Endothelial cell of umbilical vein (primary cell): ENCODE measurements around the gene SDHB.
"Not testable (repeated sequence)": the region's sequence is repeated elsewhere in the genome, so short reads cannot be mapped to it uniquely, and the experiment has no call there.

Source experiments
- EZH2 ChIP-seq: IDR thresholded peaks from 2 replicates; pipeline ENCODE4 v1.6.1; 2012; ENCODE audit warnings: borderline replicate concordance, low read depth, mild to moderate bottlenecking, moderate library complexity, low read length, inconsistent platforms; ENCODE audit not compliant: severe bottlenecking
- GATA2 ChIP-seq: IDR thresholded peaks from 2 replicates; pipeline ENCODE4 v1.7.0; 2011; ENCODE audit warnings: low read depth, mild to moderate bottlenecking, moderate library complexity, mixed read lengths, low read length; ENCODE audit not compliant: insufficient read length, insufficient read depth
- MYC ChIP-seq: IDR thresholded peaks from one replicate; pipeline ENCODE4 v1.6.1; 2011; ENCODE audit warnings: mild to moderate bottlenecking, low read depth, low read length
- POLR2A ChIP-seq: IDR thresholded peaks from 2 replicates; pipeline ENCODE4 v1.6.1; 2012; ENCODE audit warnings: low read depth, mild to moderate bottlenecking, control low read depth, low read length
- POLR2AphosphoS5 ChIP-seq: IDR thresholded peaks from 2 replicates; pipeline ENCODE4 v1.6.1; 2012; ENCODE audit warnings: low read depth, mild to moderate bottlenecking, control low read depth, low read length, moderate library complexity; ENCODE audit not compliant: insufficient read depth
- TF ChIP-seq, protein P1 (sequence below), 2 donors: IDR thresholded peaks; 1 replicate in 1 of 2; 2 replicates in 1 of 2; pipeline ENCODE4 v1.5.1; 2011; ENCODE audit warnings: low read length in 2 of 2, mild to moderate bottlenecking in 2 of 2, moderate library complexity in 2 of 2, control low read depth in 1 of 2, inconsistent platforms in 1 of 2, low read depth in 1 of 2; ENCODE audit not compliant: insufficient read depth in 1 of 2; ENCODE audit errors: extremely low read depth in 1 of 2
- TF ChIP-seq, protein P2 (sequence below): IDR thresholded peaks from 2 replicates; pipeline ENCODE4 v1.6.1; 2011; ENCODE audit not compliant: insufficient read depth, insufficient read length

DNA sequence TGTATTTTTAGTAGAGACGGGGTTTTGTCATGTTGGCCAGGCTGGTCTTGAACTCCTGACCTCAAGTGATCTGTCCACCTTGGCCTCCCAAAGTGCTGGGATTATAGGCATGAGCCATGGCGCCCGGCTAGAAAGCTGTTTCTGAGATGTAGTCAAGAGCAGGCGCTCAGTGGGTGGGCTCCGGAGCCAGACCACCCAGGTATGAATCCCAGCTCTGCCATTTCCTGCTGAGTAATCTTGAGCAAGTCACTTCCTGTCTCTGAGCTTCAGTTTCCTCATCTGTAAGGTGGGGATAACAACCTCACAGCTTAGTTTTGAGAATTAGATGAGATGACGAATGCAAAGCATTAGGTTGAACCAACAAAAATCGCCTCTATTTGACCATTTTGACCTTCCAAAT, 8.9 kb upstream of the SDHB start:
- TF ChIP-seq, protein P1, sequence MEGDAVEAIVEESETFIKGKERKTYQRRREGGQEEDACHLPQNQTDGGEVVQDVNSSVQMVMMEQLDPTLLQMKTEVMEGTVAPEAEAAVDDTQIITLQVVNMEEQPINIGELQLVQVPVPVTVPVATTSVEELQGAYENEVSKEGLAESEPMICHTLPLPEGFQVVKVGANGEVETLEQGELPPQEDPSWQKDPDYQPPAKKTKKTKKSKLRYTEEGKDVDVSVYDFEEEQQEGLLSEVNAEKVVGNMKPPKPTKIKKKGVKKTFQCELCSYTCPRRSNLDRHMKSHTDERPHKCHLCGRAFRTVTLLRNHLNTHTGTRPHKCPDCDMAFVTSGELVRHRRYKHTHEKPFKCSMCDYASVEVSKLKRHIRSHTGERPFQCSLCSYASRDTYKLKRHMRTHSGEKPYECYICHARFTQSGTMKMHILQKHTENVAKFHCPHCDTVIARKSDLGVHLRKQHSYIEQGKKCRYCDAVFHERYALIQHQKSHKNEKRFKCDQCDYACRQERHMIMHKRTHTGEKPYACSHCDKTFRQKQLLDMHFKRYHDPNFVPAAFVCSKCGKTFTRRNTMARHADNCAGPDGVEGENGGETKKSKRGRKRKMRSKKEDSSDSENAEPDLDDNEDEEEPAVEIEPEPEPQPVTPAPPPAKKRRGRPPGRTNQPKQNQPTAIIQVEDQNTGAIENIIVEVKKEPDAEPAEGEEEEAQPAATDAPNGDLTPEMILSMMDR (IDR thresholded peaks at IDR 0.05; ENCODE audit: extremely low read depth in 1 of 2, insufficient read depth in 1 of 2, low read depth in 1 of 2, low read length in 2 of 2): not testable (repeated sequence)
- TF ChIP-seq POLR2AphosphoS5, POLR2A, MYC, EZH2: not testable (repeated sequence)
- TF ChIP-seq, protein P2, sequence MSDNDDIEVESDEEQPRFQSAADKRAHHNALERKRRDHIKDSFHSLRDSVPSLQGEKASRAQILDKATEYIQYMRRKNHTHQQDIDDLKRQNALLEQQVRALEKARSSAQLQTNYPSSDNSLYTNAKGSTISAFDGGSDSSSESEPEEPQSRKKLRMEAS: not testable (repeated sequence)
- TF ChIP-seq GATA2: peak; percentile 15
